GM10266 (cell line): ENCODE data around the gene MAZ.

Source experiments
- DNase-seq: peaks from one replicate; pipeline ENCODE4 v3.0.0; 2012; ENCODE audit errors: extremely low spot score
- TF ChIP-seq, protein P1 (sequence below): IDR thresholded peaks from 2 replicates; pipeline ENCODE4 v1.5.1; 2012; ENCODE audit warnings: mild to moderate bottlenecking, low read depth; ENCODE audit not compliant: control insufficient read depth, insufficient read depth; ENCODE audit errors: missing control alignments

MAZ gene

GRCh38 chr16:29819506-29819905 is 13.2 kb downstream of the MAZ start:
- no peak for DNase-seq
- TF ChIP-seq, protein P1, sequence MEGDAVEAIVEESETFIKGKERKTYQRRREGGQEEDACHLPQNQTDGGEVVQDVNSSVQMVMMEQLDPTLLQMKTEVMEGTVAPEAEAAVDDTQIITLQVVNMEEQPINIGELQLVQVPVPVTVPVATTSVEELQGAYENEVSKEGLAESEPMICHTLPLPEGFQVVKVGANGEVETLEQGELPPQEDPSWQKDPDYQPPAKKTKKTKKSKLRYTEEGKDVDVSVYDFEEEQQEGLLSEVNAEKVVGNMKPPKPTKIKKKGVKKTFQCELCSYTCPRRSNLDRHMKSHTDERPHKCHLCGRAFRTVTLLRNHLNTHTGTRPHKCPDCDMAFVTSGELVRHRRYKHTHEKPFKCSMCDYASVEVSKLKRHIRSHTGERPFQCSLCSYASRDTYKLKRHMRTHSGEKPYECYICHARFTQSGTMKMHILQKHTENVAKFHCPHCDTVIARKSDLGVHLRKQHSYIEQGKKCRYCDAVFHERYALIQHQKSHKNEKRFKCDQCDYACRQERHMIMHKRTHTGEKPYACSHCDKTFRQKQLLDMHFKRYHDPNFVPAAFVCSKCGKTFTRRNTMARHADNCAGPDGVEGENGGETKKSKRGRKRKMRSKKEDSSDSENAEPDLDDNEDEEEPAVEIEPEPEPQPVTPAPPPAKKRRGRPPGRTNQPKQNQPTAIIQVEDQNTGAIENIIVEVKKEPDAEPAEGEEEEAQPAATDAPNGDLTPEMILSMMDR = no peak

- TF ChIP-seq, protein P1 = no peak
- DNase-seq = peak; percentile 67
Measured at GRCh38 chr16:29820271-29820701, 14.0 kb downstream of the MAZ start, which contains the start of gene MVP. MVP (plus strand) TSS chr16:29820462; CDS start chr16:29830550, 10,088 bp downstream.

GRCh38 chr16:29820730-29821642 is 14.7 kb downstream of the MAZ start:
- peak; percentile 58 for DNase-seq

DNA sequence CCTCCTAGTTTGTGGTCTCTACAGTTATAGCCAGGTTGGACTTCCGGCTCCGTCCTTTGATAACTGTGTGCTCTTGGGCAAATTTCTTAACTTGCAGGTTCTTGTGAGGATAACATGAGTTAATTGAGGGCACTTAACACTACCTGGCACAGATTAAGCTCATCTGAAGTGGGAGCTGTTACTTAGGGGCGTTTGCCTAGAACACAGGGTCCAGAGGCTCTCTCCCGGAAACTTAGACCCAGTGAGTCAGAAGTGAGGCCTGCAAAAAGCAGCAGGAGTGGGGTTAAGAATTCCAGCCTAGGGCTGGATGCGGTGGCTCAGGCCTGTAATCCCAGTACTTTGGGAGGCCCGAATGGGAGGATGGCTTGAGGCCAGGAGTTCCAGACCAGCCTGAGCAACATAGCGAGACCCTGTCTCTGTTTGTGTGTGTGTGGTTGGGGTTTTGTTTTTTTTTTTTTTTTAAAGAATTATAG is 15.3 kb downstream of the MAZ start:
- DNase-seq = no peak
- TF ChIP-seq, protein P1 = no peak

More at GRCh38 chr16:29820730-29821642, 14.7 kb downstream of the MAZ start:
- TF ChIP-seq, protein P1 = no peak

DNA sequence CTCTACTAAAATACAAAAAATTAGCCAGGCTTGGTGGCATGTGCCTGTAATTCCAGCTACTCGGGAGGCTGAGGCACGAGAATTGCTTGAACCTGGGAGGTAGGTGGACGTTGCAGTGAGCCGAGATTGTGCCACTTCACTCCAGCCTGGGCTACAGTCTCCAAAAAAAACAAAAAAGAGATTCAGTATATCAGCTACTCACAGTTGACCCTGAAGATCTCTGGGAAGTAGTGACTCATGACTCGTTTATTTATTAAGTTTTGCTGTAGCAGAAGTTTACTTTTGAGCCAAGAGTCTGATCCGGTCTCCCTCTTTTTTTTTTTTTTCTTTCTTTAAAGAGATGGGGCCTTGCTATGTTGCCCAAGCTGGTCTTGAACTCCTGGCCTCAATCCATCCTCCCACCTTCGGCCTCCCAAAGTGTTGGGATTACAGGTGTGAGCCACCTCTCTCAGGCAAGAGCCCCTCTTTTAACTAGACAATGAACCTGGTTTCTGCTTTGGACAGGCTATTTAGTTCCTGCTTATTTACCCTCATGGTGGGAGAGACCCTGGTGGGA is 18.3 kb downstream of the MAZ start:
- TF ChIP-seq, protein P1 = no peak
- DNase-seq = no peak

GRCh38 chr16:29825145-29826044 is 19.1 kb downstream of the MAZ start:
- peak; percentile 72 for DNase-seq
- TF ChIP-seq, protein P1 = no peak
